T-helper 1 cell treated with Interleukin-12 subunit alpha and Interleukin-12 subunit beta and Interleukin-4 antibody, amounts not matched to agents 30 μg/mL and 1 μg/mL, for 36 hours (primary cell): Measurements from ENCODE around the gene NUP160.
"Not testable (repeated sequence)": the region's sequence is repeated elsewhere in the genome, so short reads cannot be mapped to it uniquely, and the experiment has no call there.

Experiments
- H3K27ac Mint-ChIP-seq: one replicate; pipeline ENCODE4 v1.8.0; 2021; ENCODE audit warnings: mild to moderate bottlenecking, mixed read lengths
- H3K27me3 Mint-ChIP-seq: one replicate; pipeline ENCODE4 v1.8.0; 2021; ENCODE audit warnings: low read depth, mixed read lengths
- H3K36me3 Mint-ChIP-seq: one replicate; pipeline ENCODE4 v1.8.0; 2021; ENCODE audit warnings: low read depth, mixed read lengths
- H3K4me1 Mint-ChIP-seq: one replicate; pipeline ENCODE4 v1.8.0; 2021; ENCODE audit warnings: low read depth, mixed read lengths
- H3K4me3 Mint-ChIP-seq: one replicate; pipeline ENCODE4 v1.8.0; 2021; ENCODE audit warnings: mild to moderate bottlenecking, moderate library complexity, mixed read lengths
- H3K9me3 Mint-ChIP-seq: one replicate; pipeline ENCODE4 v1.8.0; 2021; ENCODE audit warnings: mixed read lengths

NUP160 gene, protein sequence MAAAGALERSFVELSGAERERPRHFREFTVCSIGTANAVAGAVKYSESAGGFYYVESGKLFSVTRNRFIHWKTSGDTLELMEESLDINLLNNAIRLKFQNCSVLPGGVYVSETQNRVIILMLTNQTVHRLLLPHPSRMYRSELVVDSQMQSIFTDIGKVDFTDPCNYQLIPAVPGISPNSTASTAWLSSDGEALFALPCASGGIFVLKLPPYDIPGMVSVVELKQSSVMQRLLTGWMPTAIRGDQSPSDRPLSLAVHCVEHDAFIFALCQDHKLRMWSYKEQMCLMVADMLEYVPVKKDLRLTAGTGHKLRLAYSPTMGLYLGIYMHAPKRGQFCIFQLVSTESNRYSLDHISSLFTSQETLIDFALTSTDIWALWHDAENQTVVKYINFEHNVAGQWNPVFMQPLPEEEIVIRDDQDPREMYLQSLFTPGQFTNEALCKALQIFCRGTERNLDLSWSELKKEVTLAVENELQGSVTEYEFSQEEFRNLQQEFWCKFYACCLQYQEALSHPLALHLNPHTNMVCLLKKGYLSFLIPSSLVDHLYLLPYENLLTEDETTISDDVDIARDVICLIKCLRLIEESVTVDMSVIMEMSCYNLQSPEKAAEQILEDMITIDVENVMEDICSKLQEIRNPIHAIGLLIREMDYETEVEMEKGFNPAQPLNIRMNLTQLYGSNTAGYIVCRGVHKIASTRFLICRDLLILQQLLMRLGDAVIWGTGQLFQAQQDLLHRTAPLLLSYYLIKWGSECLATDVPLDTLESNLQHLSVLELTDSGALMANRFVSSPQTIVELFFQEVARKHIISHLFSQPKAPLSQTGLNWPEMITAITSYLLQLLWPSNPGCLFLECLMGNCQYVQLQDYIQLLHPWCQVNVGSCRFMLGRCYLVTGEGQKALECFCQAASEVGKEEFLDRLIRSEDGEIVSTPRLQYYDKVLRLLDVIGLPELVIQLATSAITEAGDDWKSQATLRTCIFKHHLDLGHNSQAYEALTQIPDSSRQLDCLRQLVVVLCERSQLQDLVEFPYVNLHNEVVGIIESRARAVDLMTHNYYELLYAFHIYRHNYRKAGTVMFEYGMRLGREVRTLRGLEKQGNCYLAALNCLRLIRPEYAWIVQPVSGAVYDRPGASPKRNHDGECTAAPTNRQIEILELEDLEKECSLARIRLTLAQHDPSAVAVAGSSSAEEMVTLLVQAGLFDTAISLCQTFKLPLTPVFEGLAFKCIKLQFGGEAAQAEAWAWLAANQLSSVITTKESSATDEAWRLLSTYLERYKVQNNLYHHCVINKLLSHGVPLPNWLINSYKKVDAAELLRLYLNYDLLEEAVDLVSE (N-terminal part only)

DNA sequence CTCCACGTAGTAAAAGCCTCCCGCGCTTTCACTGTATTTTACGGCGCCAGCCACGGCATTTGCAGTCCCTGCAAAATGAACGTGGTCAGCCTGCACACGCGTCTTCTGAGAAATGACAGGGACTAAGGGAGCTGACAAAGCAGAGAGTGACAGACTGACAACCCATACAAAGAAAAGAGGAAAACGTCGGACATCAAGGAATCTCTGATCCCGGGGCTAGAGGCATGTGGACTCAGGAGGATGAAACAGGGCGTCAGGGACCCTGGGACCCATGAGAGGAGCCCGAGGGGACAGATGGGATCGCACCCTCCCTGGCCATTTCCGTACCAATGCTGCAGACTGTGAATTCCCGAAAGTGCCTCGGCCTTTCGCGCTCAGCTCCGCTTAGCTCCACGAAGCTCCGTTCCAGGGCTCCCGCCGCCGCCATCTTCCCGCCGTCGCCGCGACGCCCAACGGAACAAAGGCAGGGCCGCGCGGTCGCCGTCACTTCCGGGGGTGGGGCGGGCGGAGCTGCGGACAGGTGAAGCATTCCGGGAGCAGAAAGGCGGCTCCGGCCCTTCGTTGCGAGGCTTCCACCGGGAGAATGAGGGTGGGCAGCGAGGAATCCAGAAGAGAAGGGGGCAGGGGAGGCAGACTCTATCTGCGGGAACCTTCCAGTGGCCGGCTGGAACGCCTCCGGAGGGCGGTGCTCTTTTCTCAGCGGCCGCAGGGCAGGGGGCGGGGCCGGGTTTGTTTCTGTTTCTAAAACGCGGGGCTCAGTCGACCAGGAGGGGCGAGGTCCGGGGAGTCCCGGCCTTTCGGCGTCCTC, at the start of gene NUP160:
TSS of gene NUP160 (minus strand) at position 459 of the 808 bp plus-strand sequence. CDS start at position 427, 32 bp downstream.
- peak within 1 kb of the TSS; percentile 98 for H3K27ac Mint-ChIP-seq
- peaks cover 20% of the 10 kb centered on the region for H3K36me3 Mint-ChIP-seq
- H3K27me3 Mint-ChIP-seq: no peaks in the 10 kb centered on the region
- H3K4me1 Mint-ChIP-seq: peaks cover 31% of the 10 kb centered on the region
- H3K9me3 Mint-ChIP-seq: no peaks in the 10 kb centered on the region
- H3K4me3 Mint-ChIP-seq: peak within 1 kb of the TSS; percentile 97

DNA sequence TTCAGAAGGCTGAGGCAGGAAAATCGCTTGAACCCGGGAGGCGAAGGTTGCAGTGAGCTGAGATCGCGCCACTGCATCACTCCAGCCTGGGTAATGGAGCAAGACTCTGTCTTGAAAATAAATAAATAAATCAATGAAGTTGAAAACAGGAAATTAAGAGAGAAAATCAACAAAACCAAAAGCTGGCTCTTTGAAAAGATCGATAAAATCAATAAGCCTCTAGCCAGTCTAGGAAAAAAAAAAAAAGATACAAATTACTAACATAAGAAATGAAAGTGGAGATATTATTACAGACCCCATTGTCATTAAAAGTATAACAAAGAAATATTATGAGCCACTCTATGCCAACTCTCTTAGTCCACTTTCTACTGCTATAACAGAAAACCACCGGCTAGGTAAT, 48.0 kb upstream of the NUP160 start:
- Mint-ChIP-seq H3K9me3 (no peaks in the 10 kb centered on the region), H3K27ac (no peak overlapping the region), H3K4me1 (peaks cover 4% of the 10 kb centered on the region), H3K4me3 (no peak overlapping the region), H3K27me3 (peaks cover 31% of the 10 kb centered on the region), H3K36me3 (no peaks in the 10 kb centered on the region)

- Mint-ChIP-seq H3K9me3 (no peaks in the 10 kb centered on the region), H3K4me1 (peaks cover 5% of the 10 kb centered on the region), H3K27me3 (peaks cover 31% of the 10 kb centered on the region), H3K4me3 (no peak overlapping the region), H3K36me3 (peaks cover 2% of the 10 kb centered on the region), H3K27ac (no peak overlapping the region)
Observed at GRCh38 chr11:47895035-47895434, 46.9 kb upstream of the NUP160 start.

DNA sequence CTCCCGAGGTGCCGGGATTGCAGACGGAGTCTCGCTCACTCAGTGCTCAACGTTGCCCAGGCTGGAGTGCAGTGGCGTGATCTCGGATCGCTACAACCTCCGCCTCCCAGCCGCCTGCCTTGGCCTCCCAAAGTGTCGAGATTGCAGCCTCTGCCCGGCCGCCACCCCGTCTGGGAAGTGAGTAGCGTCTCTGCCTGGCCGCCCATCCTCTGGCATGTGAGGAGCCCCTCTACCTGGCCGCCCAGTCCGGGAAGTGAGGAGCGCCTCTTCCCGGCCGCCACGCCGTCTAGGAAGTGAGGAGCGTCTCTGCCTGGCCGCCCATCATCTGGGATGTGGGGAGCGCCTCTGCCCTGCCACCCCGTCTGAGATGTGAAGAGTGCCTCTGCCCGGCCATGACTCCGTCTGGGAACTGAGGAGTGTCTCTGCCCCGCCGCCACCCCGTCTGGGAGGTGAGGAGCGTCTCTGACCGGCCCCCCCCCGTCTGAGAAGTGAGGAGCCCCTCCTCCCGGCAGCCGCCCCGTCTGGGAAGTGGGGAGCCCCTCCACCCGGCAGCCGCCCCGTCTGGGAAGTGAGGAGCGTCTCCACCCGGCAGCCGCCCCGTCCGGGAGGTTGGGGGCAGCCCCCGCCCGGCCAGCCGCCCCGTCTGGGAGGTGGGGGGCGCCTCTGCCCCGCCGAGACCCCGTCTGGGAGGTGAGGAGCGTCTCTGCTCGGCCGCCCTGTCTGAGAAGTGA, 44.6 kb upstream of the NUP160 start:
- H3K27ac Mint-ChIP-seq, H3K36me3 Mint-ChIP-seq: not testable (repeated sequence)

DNA sequence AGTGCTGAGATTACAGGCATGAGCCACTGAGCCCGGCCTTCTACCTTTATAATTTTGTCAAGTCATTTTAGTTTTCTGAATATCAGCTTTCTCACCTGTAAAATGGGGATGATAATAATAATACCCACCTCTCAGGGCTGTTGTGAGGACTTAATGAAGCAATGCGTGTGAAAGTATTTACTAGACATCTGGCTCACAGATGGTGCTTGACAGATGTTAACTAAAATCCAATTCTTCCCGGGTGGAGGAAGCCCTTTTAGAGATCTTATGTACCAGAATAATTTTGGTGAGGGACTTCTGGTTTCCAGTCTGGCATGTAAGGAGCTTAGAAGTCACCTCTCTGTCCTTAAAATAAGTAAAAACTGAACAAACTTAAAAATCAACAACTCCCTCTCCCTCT, 43.7 kb upstream of the NUP160 start:
- Mint-ChIP-seq H3K27me3 (peaks cover 24% of the 10 kb centered on the region), H3K4me3 (no peak overlapping the region), H3K36me3 (peaks cover 2% of the 10 kb centered on the region), H3K4me1 (peaks cover 23% of the 10 kb centered on the region), H3K27ac (no peak overlapping the region), H3K9me3 (no peaks in the 10 kb centered on the region)

More for the DNA sequence above, 44.6 kb upstream of the NUP160 start:
- H3K27me3 Mint-ChIP-seq: peaks cover 31% of the 10 kb centered on the region
- peaks cover 18% of the 10 kb centered on the region for H3K4me1 Mint-ChIP-seq
- not testable (repeated sequence) for H3K9me3 Mint-ChIP-seq, H3K4me3 Mint-ChIP-seq

DNA sequence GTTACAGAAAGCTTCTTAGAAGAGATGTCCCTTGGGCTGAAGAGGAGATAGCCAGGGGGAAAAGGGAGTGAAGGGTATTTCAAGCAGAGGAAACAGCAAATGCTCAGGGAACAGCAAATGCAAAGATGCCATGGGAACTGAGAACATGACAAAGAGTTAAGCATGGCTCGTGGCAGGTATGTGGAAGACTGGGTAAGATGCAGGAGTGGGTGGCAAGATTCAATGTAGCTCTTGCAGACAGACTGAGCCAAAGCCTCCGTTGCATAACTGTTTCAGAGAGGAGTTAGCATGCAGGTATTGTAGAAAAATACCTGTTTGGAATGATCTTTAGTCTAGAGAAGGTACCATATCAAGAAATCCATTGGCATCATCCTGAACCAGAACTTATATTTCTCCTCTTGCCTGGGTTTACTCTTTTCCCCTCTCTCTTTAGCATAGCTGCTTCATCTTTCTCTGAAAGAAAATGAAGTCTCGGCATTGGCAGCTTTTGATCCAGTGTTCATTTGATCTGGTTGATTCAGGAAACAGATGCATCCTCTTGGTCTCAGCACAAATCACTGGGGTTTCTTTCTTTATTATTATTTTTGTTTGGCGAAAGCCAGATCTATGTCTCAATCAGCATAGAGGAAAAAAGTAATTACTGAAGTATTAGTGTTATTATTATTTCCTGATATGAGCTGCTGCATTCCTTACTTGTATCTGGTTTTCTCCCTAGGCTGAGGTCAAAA, 41.7 kb upstream of the NUP160 start:
- H3K9me3 Mint-ChIP-seq: no peaks in the 10 kb centered on the region
- peaks cover 2% of the 10 kb centered on the region for H3K36me3 Mint-ChIP-seq
- peaks cover 13% of the 10 kb centered on the region for H3K27me3 Mint-ChIP-seq
- peaks cover 36% of the 10 kb centered on the region for H3K4me1 Mint-ChIP-seq
- H3K4me3 Mint-ChIP-seq: no peak overlapping the region
- H3K27ac Mint-ChIP-seq: no peak overlapping the region

DNA sequence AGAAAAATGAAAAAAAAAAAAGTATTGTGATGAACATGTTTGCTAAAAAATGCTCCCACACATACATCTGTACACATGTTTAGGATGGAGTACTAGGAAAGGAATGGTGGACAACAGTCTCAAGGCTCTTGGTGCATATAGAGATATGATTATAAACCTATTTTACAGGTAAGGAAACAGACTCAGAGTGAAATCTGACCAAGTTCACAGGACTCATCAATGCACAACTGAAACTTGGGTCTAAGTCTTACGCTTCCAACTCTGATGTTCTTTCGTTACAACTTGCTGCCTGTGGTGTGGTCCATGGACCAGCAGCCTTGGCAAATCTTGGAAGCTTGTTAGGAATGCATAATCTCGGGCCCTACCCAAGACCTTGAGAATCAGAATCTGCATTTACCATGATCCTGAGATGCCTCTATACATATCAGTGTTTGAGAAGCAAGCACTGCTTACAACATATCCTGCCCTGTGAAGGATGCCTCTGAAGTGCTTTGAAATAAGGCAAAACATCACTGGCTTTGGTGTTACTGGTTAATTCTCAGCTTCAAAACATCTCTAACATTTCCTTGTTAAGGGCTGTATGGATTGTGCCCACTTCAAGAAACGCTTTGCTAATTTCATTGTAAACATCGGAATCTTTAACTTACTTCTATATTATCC, 39.9 kb upstream of the NUP160 start:
- H3K27ac Mint-ChIP-seq: no peak overlapping the region
- H3K4me1 Mint-ChIP-seq: peaks cover 41% of the 10 kb centered on the region
- H3K36me3 Mint-ChIP-seq: peaks cover 2% of the 10 kb centered on the region
- no peaks in the 10 kb centered on the region for H3K27me3 Mint-ChIP-seq
- H3K4me3 Mint-ChIP-seq: no peak overlapping the region
- H3K9me3 Mint-ChIP-seq: no peaks in the 10 kb centered on the region

DNA sequence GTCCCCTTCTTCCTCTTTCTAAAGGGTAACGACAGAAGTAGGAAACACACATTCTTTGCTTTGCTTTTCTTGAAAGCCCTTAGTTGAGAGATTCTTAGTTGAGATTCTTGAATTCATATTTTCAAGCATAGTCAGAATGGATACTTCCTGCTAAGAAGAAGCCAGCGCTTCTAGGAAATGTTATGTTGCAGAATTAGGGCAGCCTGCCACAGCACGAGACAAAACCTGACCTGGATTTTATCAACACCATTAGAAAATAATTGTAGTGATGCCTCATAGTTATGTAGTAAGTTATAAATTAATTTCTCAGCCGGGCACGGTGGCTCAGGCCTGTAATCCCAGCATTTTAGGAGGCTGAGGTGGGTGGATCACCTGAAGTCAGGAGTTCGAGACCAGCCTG, 37.9 kb upstream of the NUP160 start:
- H3K4me1 Mint-ChIP-seq: peaks cover 44% of the 10 kb centered on the region
- H3K27ac Mint-ChIP-seq: peak overlapping the region; percentile 74
- H3K36me3 Mint-ChIP-seq: peaks cover 2% of the 10 kb centered on the region
- no peaks in the 10 kb centered on the region for H3K9me3 Mint-ChIP-seq
- peak overlapping the region; percentile 21 for H3K4me3 Mint-ChIP-seq
- no peaks in the 10 kb centered on the region for H3K27me3 Mint-ChIP-seq

DNA sequence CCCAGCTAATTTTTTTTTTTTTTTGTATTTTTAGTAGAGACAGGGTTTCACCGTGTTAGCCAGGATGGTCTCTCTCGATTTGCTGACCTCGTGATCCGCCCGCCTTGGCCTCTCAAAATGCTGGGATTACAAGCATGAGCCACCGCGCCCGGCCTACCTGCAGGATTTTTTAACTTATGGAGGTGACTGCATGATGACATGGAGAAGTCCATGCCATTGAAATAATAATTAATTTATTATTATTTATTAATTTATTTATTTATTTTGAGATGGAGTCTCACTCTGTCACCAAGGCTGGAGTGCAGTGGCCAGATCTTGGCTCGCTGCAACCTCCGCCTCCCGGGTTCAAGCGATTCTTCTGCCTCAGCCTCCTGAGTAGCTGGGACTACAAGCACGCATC, 34.3 kb upstream of the NUP160 start:
- H3K27me3 Mint-ChIP-seq, H3K9me3 Mint-ChIP-seq, H3K4me3 Mint-ChIP-seq, H3K27ac Mint-ChIP-seq, H3K36me3 Mint-ChIP-seq: not testable (repeated sequence)
- peaks cover 24% of the 10 kb centered on the region for H3K4me1 Mint-ChIP-seq

GRCh38 chr11:47881145-47881544, 33.0 kb upstream of the NUP160 start:
- H3K4me3 Mint-ChIP-seq: no peak overlapping the region
- H3K36me3 Mint-ChIP-seq: peaks cover 2% of the 10 kb centered on the region
- H3K27ac Mint-ChIP-seq: no peak overlapping the region
- H3K4me1 Mint-ChIP-seq: peaks cover 18% of the 10 kb centered on the region
- H3K27me3 Mint-ChIP-seq: peaks cover 7% of the 10 kb centered on the region
- peaks cover 9% of the 10 kb centered on the region for H3K9me3 Mint-ChIP-seq

GRCh38 chr11:47879259-47880158, 31.4 kb upstream of the NUP160 start:
- Mint-ChIP-seq H3K36me3 (peaks cover 5% of the 10 kb centered on the region), H3K27ac (no peak overlapping the region), H3K9me3 (peaks cover 17% of the 10 kb centered on the region), H3K4me1 (peaks cover 4% of the 10 kb centered on the region), H3K27me3 (peaks cover 7% of the 10 kb centered on the region), H3K4me3 (no peak overlapping the region)
